HG03097 (cell line): ENCODE results near the gene PRDM16.

Experiments
- ATAC-seq: cut with Tn5 transposase; IDR thresholded peaks from one replicate; pipeline ENCODE4 v1.9.1; 2021; ENCODE audit not compliant: unreplicated experiment, low FRiP score

The PRDM16 gene

GRCh38 chr1:3032371-3033039, 36.5 kb upstream of the PRDM16 start:
- ATAC-seq = no peak

GRCh38 chr1:3033040-3033789, 35.8 kb upstream of the PRDM16 start:
- ATAC-seq = no peak

GRCh38 chr1:3033790-3034090, 35.3 kb upstream of the PRDM16 start:
- ATAC-seq = no peak

GRCh38 chr1:3034162-3034561, 34.8 kb upstream of the PRDM16 start:
- ATAC-seq = no peak

DNA sequence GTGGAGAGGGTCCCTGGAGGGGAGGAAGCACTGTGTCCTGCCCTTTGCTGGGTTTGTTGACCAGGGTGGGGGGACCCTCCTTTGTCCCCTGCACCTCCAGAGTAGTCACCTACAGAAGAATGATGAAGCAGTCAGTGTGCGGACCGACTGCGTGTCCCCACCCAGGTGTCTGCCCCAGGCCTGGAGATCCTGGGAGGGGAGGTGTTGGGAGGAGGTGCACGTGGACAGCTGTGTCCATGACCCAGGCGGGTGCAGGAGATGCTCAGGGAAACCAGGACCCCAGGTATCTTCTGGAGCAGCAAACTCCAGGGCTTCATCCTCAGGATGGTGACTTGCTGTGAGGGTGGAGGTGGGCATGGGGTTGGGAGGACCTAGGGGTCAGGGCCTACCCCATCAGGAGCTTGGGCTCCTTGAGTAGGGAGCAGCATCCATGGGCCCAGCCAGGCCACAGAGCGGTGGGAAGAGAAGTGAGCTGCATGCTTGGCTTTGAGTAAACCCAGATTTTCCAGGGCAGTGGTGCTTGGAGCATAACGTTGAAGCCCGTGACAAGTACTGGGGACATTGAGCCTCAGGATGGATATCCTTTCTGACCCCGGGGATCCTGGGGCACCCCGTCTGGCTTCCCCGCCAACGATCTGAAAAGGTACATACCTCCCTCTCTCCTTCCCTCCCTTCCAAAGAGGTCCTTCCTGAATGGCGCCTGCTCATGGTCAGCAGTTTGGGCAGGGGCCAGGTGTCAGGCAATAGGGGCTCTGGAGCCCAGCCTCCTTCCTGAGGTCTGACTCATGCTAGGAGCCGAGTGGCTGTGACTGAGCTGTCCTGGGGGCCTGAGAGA, 34.1 kb upstream of the PRDM16 start:
- ATAC-seq = no peak

GRCh38 chr1:3035563-3036446, 33.2 kb upstream of the PRDM16 start:
- ATAC-seq = no peak

DNA sequence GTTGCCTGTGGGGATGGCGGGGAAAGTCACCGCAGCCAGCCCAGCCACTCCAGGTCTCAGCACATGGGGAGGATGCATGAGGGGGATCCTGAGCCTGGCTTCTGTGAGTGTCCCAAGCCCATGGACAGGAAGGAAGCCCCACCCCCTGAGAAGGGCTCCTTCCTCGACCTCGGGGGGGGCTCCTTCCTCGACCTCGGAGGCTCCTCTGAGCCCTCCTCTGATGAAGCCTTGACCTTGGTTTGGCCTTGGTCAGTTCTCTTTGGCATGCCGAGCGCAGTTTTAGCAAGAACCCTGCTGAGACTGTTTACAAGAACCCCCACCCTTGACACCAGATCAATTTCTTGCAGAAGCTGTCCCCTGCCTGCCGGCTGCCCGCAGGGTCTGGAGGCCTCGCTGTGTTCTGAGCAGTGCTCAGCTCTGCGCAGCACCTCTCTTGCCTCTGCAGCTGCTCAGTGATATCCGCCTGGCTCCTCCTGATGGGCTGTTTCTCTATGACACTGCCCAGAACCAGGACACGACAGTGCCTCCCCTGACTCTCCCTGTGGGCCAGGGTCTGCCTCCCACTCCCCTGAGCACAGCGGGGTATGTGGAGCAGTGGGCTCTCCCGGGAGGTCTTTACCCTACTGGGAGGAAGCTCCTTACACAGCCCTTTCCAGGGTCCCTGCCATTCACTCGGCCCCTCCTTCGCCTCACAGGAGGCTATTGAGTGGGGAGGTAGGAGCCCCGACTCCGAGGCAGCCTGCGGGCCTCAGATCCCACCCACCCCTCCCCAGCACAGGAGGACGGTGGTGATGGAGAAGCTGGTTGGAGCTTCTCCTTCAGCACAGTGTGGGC, 32.3 kb upstream of the PRDM16 start:
- no peak for ATAC-seq

GRCh38 chr1:3037281-3038040, 31.5 kb upstream of the PRDM16 start:
- ATAC-seq = no peak

GRCh38 chr1:3038113-3038551, 30.9 kb upstream of the PRDM16 start:
- no peak for ATAC-seq

DNA sequence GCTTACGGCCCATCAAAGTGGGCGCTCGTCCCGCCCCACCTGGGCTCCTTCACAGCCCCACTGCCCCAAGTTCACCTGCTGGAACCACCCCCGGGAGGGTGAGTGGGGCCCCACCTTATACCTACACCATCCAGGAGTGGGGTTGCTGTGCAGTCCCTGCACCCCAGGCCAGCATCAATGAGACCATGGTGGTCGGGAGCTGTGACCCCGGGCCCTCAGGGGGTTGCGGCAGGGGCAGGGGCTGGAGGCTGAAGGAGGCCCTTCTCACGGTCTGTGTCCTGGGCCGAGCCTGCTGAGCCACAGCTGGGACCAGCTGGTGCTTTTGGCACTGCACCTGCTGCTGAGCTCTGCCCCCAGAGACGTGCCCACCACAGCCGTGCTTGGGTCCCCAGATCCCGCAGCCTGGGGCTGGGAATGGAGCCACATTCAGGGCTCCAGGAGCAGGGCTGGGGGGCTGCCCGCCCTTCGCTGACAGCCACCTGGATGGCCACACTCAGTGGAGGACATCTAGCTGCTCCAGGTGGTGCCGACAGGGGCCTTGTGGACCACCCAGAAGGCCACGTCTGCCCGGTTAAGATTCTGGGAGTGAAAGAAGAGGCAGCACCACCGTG, 30.3 kb upstream of the PRDM16 start:
- ATAC-seq = no peak

GRCh38 chr1:3040004-3040403, 29.0 kb upstream of the PRDM16 start:
- ATAC-seq = no peak

- ATAC-seq = no peak
Observed at GRCh38 chr1:3042481-3042880, 26.5 kb upstream of the PRDM16 start.

DNA sequence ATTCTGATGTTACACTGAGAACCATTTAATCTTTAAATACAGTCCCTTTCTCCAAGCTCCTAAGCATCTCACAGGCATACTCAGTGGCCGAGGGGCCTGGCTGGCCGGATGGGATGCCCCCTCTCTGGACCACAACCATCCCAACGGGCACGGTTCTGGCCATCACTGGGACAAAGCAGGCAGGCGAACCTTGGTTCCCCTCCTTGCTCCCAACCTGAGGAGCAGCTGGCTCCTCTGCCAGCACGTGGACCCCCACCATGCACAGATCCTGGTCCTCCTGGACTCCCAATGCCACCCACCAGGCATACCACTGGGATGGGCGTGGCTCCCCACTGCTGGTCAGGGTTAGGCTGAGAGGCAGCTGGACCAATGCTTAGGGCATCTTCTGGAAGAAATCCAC, 19.8 kb upstream of the PRDM16 start:
- no peak for ATAC-seq

- no peak for ATAC-seq
Observed at GRCh38 chr1:3049905-3050304, 19.1 kb upstream of the PRDM16 start.

DNA sequence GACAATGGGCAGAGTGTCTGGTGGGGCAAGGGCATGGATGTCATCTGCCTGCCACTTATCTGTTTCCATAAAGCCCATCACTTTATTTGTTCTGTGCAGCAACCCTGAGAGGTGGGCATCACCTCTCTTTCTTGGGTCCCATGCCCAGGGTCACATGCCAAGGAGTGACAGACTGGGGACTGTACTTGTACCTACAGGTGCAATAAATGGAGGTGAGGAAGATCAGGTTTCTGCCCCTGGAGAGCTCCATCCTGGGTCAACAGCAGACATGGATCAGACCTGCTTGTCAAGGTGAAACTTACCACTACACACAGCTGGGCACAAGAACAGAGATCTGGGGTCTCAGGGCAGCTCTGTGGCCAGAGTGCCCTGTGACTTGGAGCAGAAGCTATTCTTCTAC, 18.4 kb upstream of the PRDM16 start:
- ATAC-seq = no peak

DNA sequence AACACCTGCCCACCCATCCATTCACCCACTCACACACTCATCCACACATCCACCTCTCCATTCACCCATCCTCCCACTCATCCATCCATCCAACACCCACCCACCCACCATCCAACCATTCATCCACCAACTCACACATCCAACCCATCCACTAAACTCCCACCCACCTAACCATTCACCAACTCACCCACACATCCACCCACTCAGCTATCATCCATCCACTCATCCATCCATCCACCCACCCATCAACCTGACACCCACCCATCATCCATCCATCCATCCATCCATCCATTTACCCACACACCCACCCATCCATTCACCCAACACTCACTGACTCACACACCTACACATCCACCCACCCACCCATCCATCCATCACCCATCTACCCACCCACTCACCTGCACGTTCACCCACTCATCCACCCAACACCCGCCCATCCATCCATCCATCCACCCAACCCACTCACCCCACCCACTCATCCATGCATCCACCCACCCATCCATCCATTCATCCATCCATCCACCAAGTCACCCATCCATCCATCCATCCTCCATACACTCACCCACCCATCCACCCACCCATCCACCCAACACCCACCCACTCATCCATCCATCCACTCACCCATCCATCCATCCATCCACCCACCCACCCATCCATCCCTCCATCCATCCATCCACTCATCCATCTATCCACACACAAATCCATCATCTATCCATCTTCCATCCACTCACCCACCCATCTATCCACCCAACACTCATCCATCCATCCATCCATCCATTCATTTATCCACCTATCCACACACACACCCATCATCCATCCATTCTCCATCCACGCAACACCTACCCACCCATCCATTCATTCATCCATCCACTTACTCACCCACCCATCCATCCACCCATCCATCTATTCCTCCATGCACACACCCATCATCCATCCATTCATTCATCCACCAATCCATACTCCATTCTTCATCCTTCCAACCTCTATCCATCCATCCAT, 17.4 kb upstream of the PRDM16 start:
- no peak for ATAC-seq

DNA sequence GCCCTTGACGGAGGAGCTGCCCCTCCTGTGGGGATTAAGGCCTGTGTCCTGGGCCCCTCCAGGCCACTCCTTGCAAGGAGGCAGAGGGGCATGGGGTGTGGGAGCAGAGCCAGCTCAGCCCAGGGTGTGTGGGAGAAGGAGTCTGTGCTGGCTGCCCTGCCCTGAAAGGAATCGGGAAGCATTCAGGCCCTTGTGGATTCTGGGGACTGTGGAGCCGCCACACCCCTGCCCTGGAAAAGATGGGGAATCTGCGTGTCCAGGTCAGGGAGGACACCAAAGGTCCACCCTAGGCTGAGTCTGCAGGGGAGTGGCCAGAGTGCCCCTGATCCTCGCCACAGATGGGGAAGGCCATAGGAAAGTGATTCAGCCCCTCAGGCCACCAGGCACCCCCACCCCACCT, 16.5 kb upstream of the PRDM16 start:
- ATAC-seq = no peak
